ENCODE measurements around the gene EXOC3L4.

DNA sequence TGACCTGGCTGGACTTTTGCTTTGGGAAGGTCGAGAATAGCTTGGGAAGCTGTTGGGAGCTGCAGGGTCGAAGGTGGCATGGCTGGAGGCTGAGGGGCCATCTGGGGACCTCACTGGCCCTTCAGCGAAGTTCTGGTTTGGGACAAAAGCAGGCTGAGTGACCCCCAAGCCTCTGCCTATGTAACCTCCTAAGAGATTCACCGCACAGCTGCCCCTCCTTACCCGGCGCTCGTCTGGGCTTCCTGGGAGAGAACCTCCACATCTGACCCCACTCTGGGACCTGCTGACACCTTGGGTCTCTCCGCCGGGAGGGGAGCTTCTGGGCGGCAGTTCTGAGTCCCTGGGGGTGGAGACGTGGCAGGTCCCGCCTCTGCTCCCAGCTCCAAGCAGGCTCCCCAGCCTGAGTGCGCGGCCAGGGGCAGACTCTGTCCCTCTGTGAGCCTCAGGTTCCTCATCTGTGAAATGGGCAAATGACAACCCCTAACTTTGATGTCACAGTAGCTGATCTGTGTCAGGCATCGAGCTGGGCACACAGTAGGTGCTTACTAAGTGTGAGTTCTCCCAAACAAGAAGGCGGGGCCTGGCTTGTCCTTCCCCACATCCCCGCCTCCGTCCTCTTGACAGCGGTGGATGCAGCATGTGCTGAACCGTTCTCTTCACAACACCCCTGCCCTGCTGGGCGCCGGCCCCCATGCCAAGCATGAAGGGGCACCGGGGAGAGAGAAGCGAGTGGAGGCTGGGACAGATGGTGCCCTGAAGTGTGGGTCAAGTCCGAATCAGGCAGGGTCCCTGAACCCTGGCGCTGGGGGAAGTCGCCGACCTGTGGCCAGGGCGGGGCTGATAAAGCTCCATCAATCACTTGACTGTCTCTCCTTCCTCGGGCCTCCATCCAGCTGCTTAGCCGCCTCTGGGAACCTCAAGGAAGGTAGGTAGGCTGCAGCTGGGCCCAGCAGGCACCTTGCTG, 3.8 kb downstream of the EXOC3L4 start:
- TF ChIP-seq, protein P1, sequence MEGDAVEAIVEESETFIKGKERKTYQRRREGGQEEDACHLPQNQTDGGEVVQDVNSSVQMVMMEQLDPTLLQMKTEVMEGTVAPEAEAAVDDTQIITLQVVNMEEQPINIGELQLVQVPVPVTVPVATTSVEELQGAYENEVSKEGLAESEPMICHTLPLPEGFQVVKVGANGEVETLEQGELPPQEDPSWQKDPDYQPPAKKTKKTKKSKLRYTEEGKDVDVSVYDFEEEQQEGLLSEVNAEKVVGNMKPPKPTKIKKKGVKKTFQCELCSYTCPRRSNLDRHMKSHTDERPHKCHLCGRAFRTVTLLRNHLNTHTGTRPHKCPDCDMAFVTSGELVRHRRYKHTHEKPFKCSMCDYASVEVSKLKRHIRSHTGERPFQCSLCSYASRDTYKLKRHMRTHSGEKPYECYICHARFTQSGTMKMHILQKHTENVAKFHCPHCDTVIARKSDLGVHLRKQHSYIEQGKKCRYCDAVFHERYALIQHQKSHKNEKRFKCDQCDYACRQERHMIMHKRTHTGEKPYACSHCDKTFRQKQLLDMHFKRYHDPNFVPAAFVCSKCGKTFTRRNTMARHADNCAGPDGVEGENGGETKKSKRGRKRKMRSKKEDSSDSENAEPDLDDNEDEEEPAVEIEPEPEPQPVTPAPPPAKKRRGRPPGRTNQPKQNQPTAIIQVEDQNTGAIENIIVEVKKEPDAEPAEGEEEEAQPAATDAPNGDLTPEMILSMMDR (IDR thresholded peaks at IDR 0.05), result no peak
- TF ChIP-seq EP300 (IDR thresholded peaks at IDR 0.05) (no peak), POLR2A (IDR thresholded peaks at IDR 0.05) (no peak)
